IPS-15b (cell line): ENCODE data around the gene KRT10.
"Not testable (repeated sequence)": the region's sequence is repeated elsewhere in the genome, so short reads cannot be mapped to it uniquely, and the experiment has no call there.

ENCODE experiments used
- H3K27me3 ChIP-seq: one replicate; pipeline ENCODE4 v1.6.1; 2013; ENCODE audit warnings: low read length; ENCODE audit not compliant: control insufficient read depth, insufficient read depth
- H3K36me3 ChIP-seq: one replicate; pipeline ENCODE4 v1.6.1; 2013; ENCODE audit warnings: low read length; ENCODE audit not compliant: control insufficient read depth, insufficient read depth
- H3K4me1 ChIP-seq: one replicate; pipeline ENCODE4 v1.6.1; 2013; ENCODE audit warnings: mild to moderate bottlenecking, low read length; ENCODE audit not compliant: control insufficient read depth, insufficient read depth
- H3K4me3 ChIP-seq: one replicate; pipeline ENCODE4 v1.5.1; 2013; ENCODE audit warnings: low read depth, low read length
- H3K9ac ChIP-seq: one replicate; pipeline ENCODE4 v1.6.1; 2013; ENCODE audit warnings: low read depth, mild to moderate bottlenecking, low read length
- H3K9me3 ChIP-seq: one replicate; pipeline ENCODE4 v1.6.1; 2013; ENCODE audit warnings: mild to moderate bottlenecking, low read length; ENCODE audit not compliant: control insufficient read depth, insufficient read depth

The KRT10 gene

DNA sequence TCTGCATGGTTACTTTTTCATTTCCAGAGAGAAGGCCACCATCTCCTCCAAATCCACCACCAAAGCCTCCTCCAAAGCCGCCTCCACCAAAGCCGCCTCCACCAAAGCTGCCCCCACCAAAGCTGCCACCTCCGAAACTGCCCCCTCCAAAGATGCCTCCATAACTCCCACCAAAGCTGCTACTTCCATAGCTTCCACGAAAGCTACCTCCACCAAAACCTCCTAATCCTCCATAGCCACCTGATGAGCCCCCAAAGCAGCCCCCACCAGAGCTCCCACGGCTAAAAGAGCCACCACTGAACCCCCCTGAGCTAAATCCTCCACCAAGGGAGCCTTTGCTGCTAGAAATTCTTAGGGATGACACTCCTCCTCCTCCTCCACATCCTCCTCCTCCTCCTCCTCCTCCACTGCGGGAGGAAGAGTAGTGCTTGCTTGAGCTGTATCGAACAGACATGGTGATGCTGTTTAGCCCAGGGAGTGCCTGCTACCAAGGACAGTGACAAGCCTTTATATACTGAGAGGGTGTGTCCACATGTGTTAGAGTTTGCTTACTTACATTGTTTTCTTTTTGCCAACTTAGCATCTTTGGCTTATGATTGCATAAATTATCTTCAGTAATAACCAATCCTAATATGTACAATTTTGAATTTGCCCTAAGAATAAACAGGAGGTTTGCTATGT lies at the start of gene KRT10:
Gene KRT10 (minus strand): TSS at position 483 of the 681 bp plus-strand sequence. CDS start 29 bp downstream, at position 454.
- H3K27me3 ChIP-seq = peaks cover 3% of the 10 kb centered on the region
- H3K9ac ChIP-seq = no peak within 1 kb of the TSS
- H3K9me3 ChIP-seq = no peaks in the 10 kb centered on the region
- H3K4me1 ChIP-seq = no peaks in the 10 kb centered on the region
- no peaks in the 10 kb centered on the region for H3K36me3 ChIP-seq
- H3K4me3 ChIP-seq = no peak within 1 kb of the TSS

DNA sequence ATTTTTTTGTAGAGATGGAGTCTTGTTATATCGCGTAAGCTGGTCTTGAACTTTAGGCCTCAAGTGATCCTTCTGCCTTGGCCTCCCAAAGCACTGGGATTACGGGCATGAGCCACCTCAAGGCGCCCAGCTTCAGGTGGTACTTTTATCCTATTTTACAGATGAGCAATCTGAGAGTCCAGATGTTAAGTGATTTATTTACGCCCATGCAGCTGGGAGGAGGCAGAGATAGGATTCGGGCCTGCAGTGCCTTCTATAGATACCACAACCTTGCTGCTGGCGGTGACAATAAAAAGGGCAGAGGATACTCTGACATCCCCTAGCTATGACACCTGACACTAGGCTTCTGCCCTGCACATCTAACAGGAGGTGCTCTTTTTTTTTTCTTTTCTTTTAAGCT lies 48.9 kb upstream of the KRT10 start:
- Histone ChIP-seq H3K4me3 (no peak overlapping the region), H3K9ac (no peak overlapping the region), H3K27me3 (no peaks in the 10 kb centered on the region), H3K36me3 (no peaks in the 10 kb centered on the region), H3K9me3 (no peaks in the 10 kb centered on the region), H3K4me1 (peaks cover 5% of the 10 kb centered on the region)

DNA sequence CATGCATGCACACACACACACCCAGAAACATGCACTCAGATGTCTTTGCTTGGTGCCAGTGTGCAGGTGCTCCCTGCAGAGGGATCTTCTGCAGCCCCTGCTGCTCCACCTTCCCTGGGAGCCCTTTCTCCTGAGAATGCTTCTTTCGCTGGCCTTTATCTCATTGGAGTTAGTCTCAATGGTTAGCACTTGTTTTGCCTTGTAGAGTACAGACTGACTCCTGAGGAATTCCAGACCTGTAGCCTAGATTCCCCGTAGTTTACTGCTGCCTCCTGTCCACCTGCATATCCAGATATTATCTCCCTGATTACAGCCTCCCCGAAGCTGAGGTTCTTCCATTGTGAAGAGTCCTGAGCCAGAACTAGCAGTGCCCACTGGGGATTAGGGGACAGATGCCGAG lies 47.7 kb upstream of the KRT10 start:
- no peak overlapping the region for H3K9ac ChIP-seq
- H3K36me3 ChIP-seq = no peaks in the 10 kb centered on the region
- H3K4me1 ChIP-seq = peaks cover 5% of the 10 kb centered on the region
- no peaks in the 10 kb centered on the region for H3K27me3 ChIP-seq
- H3K9me3 ChIP-seq = no peaks in the 10 kb centered on the region
- no peak overlapping the region for H3K4me3 ChIP-seq

DNA sequence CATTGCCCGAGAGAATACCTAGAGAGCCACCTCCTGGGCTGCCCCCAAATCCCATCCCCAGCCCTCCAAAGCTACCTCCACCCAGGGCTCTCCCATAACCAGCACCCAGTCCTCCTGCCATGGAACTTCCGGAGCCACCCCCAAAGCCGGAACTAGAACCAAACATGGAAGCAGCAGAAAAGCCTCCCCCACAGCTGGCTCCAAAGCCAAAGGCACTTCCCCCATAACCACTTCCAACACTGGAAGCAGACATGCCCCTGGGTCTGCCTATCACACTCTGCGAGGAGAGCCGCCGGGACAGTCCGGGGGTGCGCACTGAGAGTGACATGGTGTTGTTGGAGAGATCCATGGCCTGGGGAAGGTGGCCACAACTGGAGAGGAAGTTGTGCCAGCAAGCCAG lies 44.4 kb upstream of the KRT10 start, which contains the start of gene KRT12:
Gene KRT12 (minus strand): TSS at position 386 of the 400 bp plus-strand sequence. CDS start 37 bp downstream, at position 349.
- Histone ChIP-seq H3K4me3 (no peak within 1 kb of the TSS), H3K27me3 (peaks cover 4% of the 10 kb centered on the region), H3K9me3 (no peaks in the 10 kb centered on the region), H3K36me3 (no peaks in the 10 kb centered on the region), H3K9ac (no peak within 1 kb of the TSS), H3K4me1 (peaks cover 3% of the 10 kb centered on the region)

DNA sequence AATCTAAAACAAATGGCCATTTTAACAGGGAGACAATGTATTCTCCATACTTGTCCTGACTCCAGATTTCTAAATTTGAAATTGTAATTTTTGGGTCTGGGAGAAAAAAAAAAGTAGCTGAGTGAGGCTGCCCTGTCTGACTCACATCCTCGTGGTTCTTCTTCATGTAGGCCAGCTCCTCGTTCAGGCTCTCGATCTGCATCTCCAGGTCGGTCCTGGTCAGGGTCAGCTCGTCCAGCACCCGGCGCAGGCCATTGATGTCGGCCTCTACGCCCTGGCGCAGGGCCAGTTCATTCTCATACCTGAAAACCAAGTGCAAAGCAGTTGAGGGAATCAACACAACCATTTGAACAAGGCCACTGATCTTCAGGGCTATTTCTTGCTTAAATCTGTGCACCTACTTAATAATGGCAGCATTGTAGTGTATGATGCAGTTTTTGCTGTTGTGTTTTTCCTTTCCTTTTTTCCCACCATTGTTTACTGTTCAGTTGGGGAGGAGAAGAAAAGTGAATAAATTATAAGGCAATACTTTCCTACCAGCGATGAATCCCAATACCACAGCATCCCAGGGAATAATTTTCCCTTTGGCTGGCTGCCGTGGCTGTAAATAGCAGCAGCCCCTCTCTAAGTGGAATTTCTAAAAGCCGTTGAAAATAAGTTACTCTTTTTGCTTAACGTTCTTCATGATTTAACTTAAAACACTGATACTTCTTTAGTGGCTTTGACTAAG lies 42.4 kb upstream of the KRT10 start:
- Histone ChIP-seq H3K9ac (no peak overlapping the region), H3K36me3 (no peaks in the 10 kb centered on the region), H3K4me3 (no peak overlapping the region), H3K27me3 (peaks cover 4% of the 10 kb centered on the region), H3K4me1 (no peaks in the 10 kb centered on the region), H3K9me3 (no peaks in the 10 kb centered on the region)

DNA sequence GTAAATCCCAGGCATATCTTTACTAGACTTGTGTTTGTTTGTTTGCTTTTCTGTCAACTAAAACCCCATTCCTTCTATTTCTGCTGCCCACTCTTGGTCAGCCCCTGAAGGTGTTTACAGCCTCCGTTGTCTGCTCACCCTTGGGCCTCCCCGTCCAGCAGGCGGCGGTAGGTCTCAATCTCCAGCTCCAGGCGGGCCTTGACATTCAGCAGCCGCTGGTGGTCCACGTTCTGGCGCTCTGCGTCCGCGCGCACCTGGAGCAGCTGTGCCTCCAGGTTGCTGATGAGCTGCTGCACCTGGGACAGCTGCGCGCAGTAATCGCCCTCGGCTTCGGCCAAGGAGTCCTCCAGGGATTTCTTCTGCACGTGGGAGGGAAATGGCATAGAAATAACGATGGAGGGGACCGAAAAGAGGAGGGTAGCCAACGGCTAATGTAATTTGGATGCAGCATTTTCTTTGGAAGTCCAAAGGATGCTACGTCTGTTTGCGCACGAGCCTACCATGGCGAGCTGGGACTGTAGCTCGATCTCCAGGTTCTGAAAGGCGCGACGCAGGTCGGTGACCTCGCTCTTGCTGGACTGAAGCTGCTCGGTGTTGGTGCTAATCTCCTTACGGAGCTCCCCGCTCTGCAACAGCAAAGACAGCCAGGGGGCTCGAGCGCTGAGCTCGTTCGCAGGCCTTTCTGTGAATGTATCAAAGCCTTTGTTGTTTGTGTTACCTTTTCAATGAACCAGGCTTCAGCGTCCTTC lies 40.7 kb upstream of the KRT10 start:
- Histone ChIP-seq H3K4me3 (no peak overlapping the region), H3K36me3 (no peaks in the 10 kb centered on the region), H3K9ac (no peak overlapping the region), H3K27me3 (peaks cover 4% of the 10 kb centered on the region), H3K4me1 (no peaks in the 10 kb centered on the region), H3K9me3 (no peaks in the 10 kb centered on the region)

DNA sequence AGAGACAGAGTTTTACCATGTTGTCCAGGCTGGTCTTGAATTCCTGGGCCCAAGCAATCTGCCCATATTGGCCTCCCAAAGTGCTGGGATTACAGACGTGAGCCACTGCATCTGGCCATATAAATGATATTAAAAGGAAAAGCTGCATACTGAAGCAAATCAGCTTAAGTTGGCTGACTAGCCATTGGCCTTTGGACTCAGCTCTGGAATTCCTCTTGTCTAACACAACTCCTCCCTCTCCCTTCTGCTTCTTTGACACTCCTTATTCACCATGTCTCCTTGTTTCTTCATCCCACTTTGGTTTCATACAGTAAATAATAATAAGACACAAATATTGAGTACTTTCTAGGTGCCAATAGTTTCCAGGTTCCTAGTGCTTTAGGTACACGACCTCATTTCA lies 37.1 kb upstream of the KRT10 start:
- Histone ChIP-seq H3K36me3 (no peaks in the 10 kb centered on the region), H3K4me1 (peaks cover 5% of the 10 kb centered on the region), H3K4me3 (no peak overlapping the region), H3K9ac (no peak overlapping the region), H3K27me3 (peaks cover 4% of the 10 kb centered on the region), H3K9me3 (no peaks in the 10 kb centered on the region)

DNA sequence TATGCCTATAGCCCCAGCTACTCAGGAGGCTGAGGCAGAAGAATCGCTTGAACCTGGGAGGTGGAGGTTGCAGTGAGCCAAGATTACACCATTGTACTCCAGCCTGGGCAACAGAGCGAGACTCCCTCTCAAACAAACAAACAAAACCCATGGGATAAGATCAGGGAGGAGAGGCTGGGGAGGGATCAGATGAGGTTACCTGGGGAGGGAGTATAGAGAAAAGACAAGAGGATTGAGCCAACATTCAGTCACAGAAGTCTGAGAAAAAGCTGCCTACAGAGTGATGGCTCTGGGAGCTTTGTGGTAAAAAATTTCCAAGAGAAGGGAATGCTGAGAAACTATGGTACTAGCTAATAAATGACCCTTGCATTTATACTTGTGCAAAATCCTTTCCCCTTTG lies 36.3 kb upstream of the KRT10 start:
- H3K4me1 ChIP-seq, H3K4me3 ChIP-seq, H3K27me3 ChIP-seq, H3K9ac ChIP-seq, H3K36me3 ChIP-seq, H3K9me3 ChIP-seq: not testable (repeated sequence)

DNA sequence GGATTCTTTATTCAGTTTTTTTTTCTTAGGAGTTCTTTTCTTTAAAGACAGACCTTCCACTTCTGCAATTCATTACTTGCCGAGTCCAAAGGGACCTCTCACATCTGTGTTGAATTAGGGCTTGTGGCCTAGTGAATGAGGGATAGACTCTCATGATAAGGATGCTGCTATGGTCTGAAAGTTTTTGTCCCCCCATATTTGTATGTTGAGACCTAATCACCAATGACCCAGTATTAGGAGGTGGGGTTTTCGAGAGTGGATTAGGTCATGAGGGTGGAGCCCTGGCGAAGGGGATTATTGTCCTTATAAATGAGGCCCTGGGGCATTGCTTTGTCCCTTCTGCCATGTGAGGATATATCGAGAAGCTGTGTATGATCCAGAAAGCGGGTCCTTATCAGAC lies 35.1 kb upstream of the KRT10 start:
- Histone ChIP-seq H3K36me3 (no peaks in the 10 kb centered on the region), H3K9ac (no peak overlapping the region), H3K9me3 (no peaks in the 10 kb centered on the region), H3K4me1 (peaks cover 9% of the 10 kb centered on the region), H3K27me3 (no peaks in the 10 kb centered on the region), H3K4me3 (no peak overlapping the region)

DNA sequence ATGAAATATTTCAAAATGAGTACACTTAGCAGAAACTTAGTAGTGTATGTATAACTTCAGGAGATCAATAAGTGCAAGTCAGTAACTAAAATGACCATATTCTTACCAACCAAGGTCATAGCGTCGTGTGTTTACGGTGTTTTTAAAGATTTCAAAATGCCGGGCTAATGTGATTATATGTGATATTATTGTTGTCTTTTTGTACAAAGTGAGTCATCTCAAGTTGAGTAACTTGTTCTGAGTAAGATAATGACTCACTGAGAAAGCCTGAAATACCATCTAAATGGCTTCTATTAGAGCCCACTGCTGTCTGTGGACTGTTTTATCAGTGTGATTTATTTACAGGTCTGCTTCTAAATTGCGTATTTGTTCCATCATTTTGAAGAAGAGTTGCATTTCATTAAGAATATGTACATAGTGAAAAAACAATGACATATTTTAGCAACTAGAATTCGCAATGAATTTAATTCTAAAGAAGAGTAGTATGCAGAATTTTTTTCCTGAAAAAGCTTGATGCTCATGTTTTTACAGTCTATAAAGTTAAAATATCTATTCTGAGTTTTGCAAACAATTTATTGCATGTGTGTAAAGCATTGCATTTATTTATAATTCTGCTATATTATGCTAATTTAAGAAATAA lies 31.9 kb upstream of the KRT10 start:
- Histone ChIP-seq H3K27me3 (no peaks in the 10 kb centered on the region), H3K4me3 (no peak overlapping the region), H3K9me3 (no peaks in the 10 kb centered on the region), H3K4me1 (peaks cover 9% of the 10 kb centered on the region), H3K9ac (no peak overlapping the region), H3K36me3 (no peaks in the 10 kb centered on the region)

DNA sequence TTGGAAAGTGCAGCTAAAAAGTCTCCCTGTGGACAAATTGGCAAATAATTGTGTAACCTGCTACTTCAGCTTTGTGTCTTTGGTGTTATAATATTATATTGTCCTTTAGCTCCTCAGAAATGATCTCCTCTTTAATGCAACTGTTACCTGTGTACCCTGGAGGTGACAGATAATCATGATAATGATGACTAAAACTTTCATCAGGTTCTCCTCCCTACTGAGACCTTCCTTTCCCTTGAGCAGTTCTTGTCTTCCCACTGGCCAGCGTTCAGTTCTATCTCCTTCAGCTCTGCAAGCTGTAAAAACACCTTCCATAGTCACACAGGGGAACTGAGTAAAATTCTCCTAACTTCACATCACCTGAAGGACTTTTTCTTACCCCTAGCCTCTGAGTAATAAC lies 29.9 kb upstream of the KRT10 start:
- no peak overlapping the region for H3K9ac ChIP-seq
- H3K27me3 ChIP-seq = no peaks in the 10 kb centered on the region
- H3K4me1 ChIP-seq = peaks cover 6% of the 10 kb centered on the region
- H3K4me3 ChIP-seq = no peak overlapping the region
- no peaks in the 10 kb centered on the region for H3K9me3 ChIP-seq
- no peaks in the 10 kb centered on the region for H3K36me3 ChIP-seq
